H1 (cell line): ENCODE results near the gene SLC22A15. TPM values are rescaled to one million over a fixed set of nuclear protein-coding genes. Genes with fewer than 3 reads are reported as not detected.
A peak's percentile ranks its signal among the peaks of the same experiment; 100 is the strongest.

Experiments used
- CTCF ChIA-PET: fragments of 300-600 bp; sonication (Branson Sonifier 250); formaldehyde crosslinking; loops from one replicate; lab custom pipeline; 2021; ENCODE audit not compliant: partially characterized antibody; lab: Charles Lee
- POLR2A ChIA-PET: fragments of 300-600 bp; sonication (Branson Sonifier 250); formaldehyde crosslinking; loops from one replicate; lab custom pipeline; 2021; ENCODE audit warnings: inconsistent platforms; ENCODE audit not compliant: partially characterized antibody; lab: Charles Lee
- DNase-seq, 2 experiments: peaks; one replicate each; pipeline versions ENCODE4 v3.0.0 to v3.0.0-alpha.2; 2010 to 2022; ENCODE audit warnings: low spot score in 2 of 2, low read depth in 1 of 2, mixed read lengths in 1 of 2
- FAIRE-seq: peaks from 2 replicates; lab custom pipeline; 2011; peaks lifted over from hg19 to GRCh38; lab: Jason Lieb, UNC
- H2AFZ ChIP-seq: 2 replicates; pipeline ENCODE4 v1.8.1; 2012; ENCODE audit warnings: low read length, inconsistent platforms
- H2AK5ac ChIP-seq: 2 replicates; pipeline ENCODE4 v1.6.1; 2013; ENCODE audit warnings: low read depth, low read length
- H2BK120ac ChIP-seq: replicated peaks from 2 replicates; pipeline ENCODE3; 2013; ENCODE audit warnings: low read depth, low read length, inconsistent platforms
- H2BK12ac ChIP-seq: 2 replicates; pipeline ENCODE4 v1.6.1; 2013; ENCODE audit warnings: low read depth, low read length
- H2BK15ac ChIP-seq: 2 replicates; pipeline ENCODE4 v1.6.1; 2013; ENCODE audit warnings: low read length
- H2BK20ac ChIP-seq: 2 replicates; pipeline ENCODE4 v1.6.1; 2013; ENCODE audit warnings: low read length
- H2BK5ac ChIP-seq: 2 replicates; pipeline ENCODE4 v1.6.1; 2013; ENCODE audit warnings: low read depth, low read length
- H3K14ac ChIP-seq: 2 replicates; pipeline ENCODE4 v1.6.1; 2013; ENCODE audit warnings: inconsistent platforms; ENCODE audit not compliant: insufficient read length
- H3K18ac ChIP-seq: 2 replicates; pipeline ENCODE4 v1.6.1; 2013; ENCODE audit warnings: low read length; ENCODE audit errors: extremely low read depth
- H3K23ac ChIP-seq: 2 replicates; pipeline ENCODE4 v1.6.1; 2013; ENCODE audit warnings: inconsistent platforms; ENCODE audit not compliant: insufficient read length
- H3K23me2 ChIP-seq: 2 replicates; pipeline ENCODE4 v1.6.1; 2013; ENCODE audit warnings: low read depth, low read length
- H3K27ac ChIP-seq: 2 replicates; pipeline ENCODE4 v1.6.1; 2011; ENCODE audit warnings: low read depth, low read length, inconsistent platforms
- H3K27me3 ChIP-seq, 4 experiments: replicated peaks in 1 of 4; 1 replicate in 1 of 4; 2 replicates in 3 of 4; pipeline versions ENCODE4 v1.6.1 to v1.8.1; 2011 to 2013; ENCODE audit warnings: low read length in 3 of 4, mild to moderate bottlenecking in 3 of 4, inconsistent platforms in 2 of 4, mixed read lengths in 2 of 4, moderate library complexity in 1 of 4; ENCODE audit not compliant: control insufficient read depth in 3 of 4, insufficient read depth in 3 of 4; ENCODE audit errors: extremely low read depth in 1 of 4
- H3K36me3 ChIP-seq, 4 experiments: 2 replicates each; pipeline versions ENCODE4 v1.6.1 to v1.8.1; 2011 to 2013; ENCODE audit warnings: mild to moderate bottlenecking in 4 of 4, low read length in 3 of 4, moderate library complexity in 2 of 4, control low read depth in 1 of 4, inconsistent platforms in 1 of 4; ENCODE audit not compliant: insufficient read depth in 4 of 4, control insufficient read depth in 2 of 4
- H3K4ac ChIP-seq: replicated peaks from 2 replicates; pipeline ENCODE3; 2013; ENCODE audit warnings: low read length, low read depth, mixed read lengths, inconsistent platforms; ENCODE audit not compliant: insufficient read length
- H3K4me1 ChIP-seq, 4 experiments: replicated peaks in 1 of 4; 1 replicate in 1 of 4; 2 replicates in 3 of 4; pipeline versions ENCODE4 v1.6.1 to v1.8.1; 2011 to 2013; ENCODE audit warnings: low read length in 3 of 4, inconsistent platforms in 2 of 4, mixed read lengths in 1 of 4; ENCODE audit not compliant: insufficient read depth in 4 of 4, control insufficient read depth in 3 of 4
- H3K4me2 ChIP-seq, 2 experiments: 2 replicates each; pipeline versions ENCODE4 v1.6.1 to v1.8.1; 2011 to 2013; ENCODE audit warnings: low read depth in 2 of 2, low read length in 2 of 2, control low read depth in 1 of 2, inconsistent platforms in 1 of 2, mild to moderate bottlenecking in 1 of 2; ENCODE audit not compliant: insufficient read depth in 1 of 2
- H3K4me3 ChIP-seq, 4 experiments: fragments of 200-600, 300-600 bp in 1 of 4; sonication (generic), shearing (Covaris generic), sonication (Bioruptor Twin) in 1 of 4; 2 replicates each; pipeline versions ENCODE4 v1.5.1 to v1.8.1; 2011 to 2016; ENCODE audit warnings: low read length in 4 of 4, low read depth in 3 of 4, control low read depth in 2 of 4, inconsistent platforms in 2 of 4, mild to moderate bottlenecking in 2 of 4, mixed read lengths in 1 of 4, moderate library complexity in 1 of 4; ENCODE audit not compliant: insufficient read depth in 2 of 4; ENCODE audit errors: extremely low read depth in 1 of 4
- H3K56ac ChIP-seq: replicated peaks from 2 replicates; pipeline ENCODE3; 2013; ENCODE audit warnings: low read depth, mild to moderate bottlenecking, mixed read lengths, low read length, inconsistent platforms; ENCODE audit not compliant: insufficient read length
- H3K79me1 ChIP-seq: 2 replicates; pipeline ENCODE4 v1.6.1; 2013; ENCODE audit warnings: low read depth, low read length, control low read depth
- H3K79me2 ChIP-seq, 2 experiments: 2 replicates each; pipeline versions ENCODE4 v1.6.1 to v1.8.1; 2012 to 2013; ENCODE audit warnings: low read length in 2 of 2, mild to moderate bottlenecking in 2 of 2, inconsistent platforms in 1 of 2; ENCODE audit not compliant: insufficient read depth in 2 of 2, control insufficient read depth in 1 of 2
- H3K9ac ChIP-seq, 4 experiments: replicated peaks in 1 of 4; 1 replicate in 1 of 4; 2 replicates in 3 of 4; pipeline versions ENCODE4 v1.6.1 to v1.8.1; 2011 to 2013; ENCODE audit warnings: low read depth in 3 of 4, low read length in 3 of 4, control low read depth in 2 of 4, mild to moderate bottlenecking in 2 of 4, moderate library complexity in 2 of 4, inconsistent platforms in 1 of 4; ENCODE audit errors: extremely low read depth in 1 of 4
- H3K9me3 ChIP-seq, 2 experiments: 2 replicates each; pipeline versions ENCODE4 v1.6.1 to v1.8.1; 2012 to 2013; ENCODE audit warnings: mild to moderate bottlenecking in 2 of 2, moderate library complexity in 2 of 2, control low read depth in 1 of 2, inconsistent platforms in 1 of 2, low read depth in 1 of 2, low read length in 1 of 2, mixed read lengths in 1 of 2; ENCODE audit not compliant: insufficient read depth in 2 of 2
- H4K20me1 ChIP-seq, 2 experiments: replicated peaks in 1 of 2; 2 replicates each; pipeline versions ENCODE3 to v1.8.1; 2011 to 2013; ENCODE audit warnings: inconsistent platforms in 2 of 2, low read length in 2 of 2, mild to moderate bottlenecking in 1 of 2; ENCODE audit not compliant: insufficient read depth in 2 of 2, control insufficient read depth in 1 of 2
- H4K5ac ChIP-seq: 2 replicates; pipeline ENCODE4 v1.6.1; 2013; ENCODE audit warnings: low read length, low read depth, mixed read lengths, inconsistent platforms; ENCODE audit not compliant: insufficient read length
- H4K8ac ChIP-seq: 2 replicates; pipeline ENCODE4 v1.8.0; 2013; ENCODE audit warnings: mild to moderate bottlenecking, moderate library complexity, low read length, inconsistent platforms; ENCODE audit not compliant: insufficient read depth; ENCODE audit errors: extremely low read depth
- H4K91ac ChIP-seq: replicated peaks from 2 replicates; pipeline ENCODE3; 2013; ENCODE audit warnings: low read length, mixed read lengths, inconsistent platforms; ENCODE audit not compliant: insufficient read length
- CEBPB ChIP-seq: IDR thresholded peaks from 2 replicates; pipeline ENCODE4 v1.6.1; 2012; ENCODE audit warnings: low read depth, low read length
- JUND ChIP-seq: IDR thresholded peaks from 2 replicates; pipeline ENCODE4 v1.6.1; 2011; ENCODE audit warnings: mild to moderate bottlenecking, improper control_type of control experiment, low read length
- WGBS, 2 experiments: shearing (Covaris generic) in 1 of 2; methylation state at CpG; one replicate each; pipeline versions ENCODE4 v1.1.6 to v1.1.7; 2013 to 2015; ENCODE audit warnings: low lambda C conversion rate in 2 of 2, mixed read lengths in 2 of 2, inconsistent platforms in 1 of 2, low coverage in 1 of 2, missing lambda C conversion rate in 1 of 2; ENCODE audit not compliant: insufficient replicate concordance in 2 of 2, insufficient coverage in 1 of 2, insufficient read length in 1 of 2; ENCODE audit errors: extremely low coverage in 1 of 2, missing lambda C conversion rate in 1 of 2; 5-methylcytosine and 5-hydroxymethylcytosine counted together
- polyA plus RNA-seq, 7 experiments: library from polyadenylated mRNA; depleted of rRNA in 3 of 7; stranded (reverse) in 5 of 7; unstranded in 2 of 7; fragments of >200 nt in 5 of 7; fragments of 200-250 nt in 2 of 7; gene quantifications; 1 replicate in 5 of 7; 2 replicates in 1 of 7; 4 replicates in 1 of 7; pipeline versions ENCODE4 v1.2.1 to v1.2.3, GENCODE V29; 2011 to 2013; ENCODE audit warnings: missing spikeins in 2 of 7, mixed read lengths in 2 of 7
- total RNA-seq: library from RNA; stranded (reverse); fragmentation: NEBNext Ultra II Directional; extraction: Animal tissue kit (Norgen Biotek cat#: 25700); gene quantifications from 2 replicates; pipeline ENCODE4 v1.2.1, GENCODE V29; 2021

The SLC22A15 gene
- total and polyA plus RNA-seq, 2 of the 8 experiments (the other 6 are each of a cell fraction or from before 2014, with no cell fraction given), result 3.2 to 3.3 TPM

GRCh38 chr1:116113615-116114014 is 137.3 kb downstream of the SLC22A15 start:
- Histone ChIP-seq H4K8ac (peak overlapping the region; percentile 38; the same call in 1 of the 2 replicates), H2BK12ac (no peak overlapping the region), H3K79me2 (no peaks in the 10 kb centered on the region), H3K23ac (no peak overlapping the region), H2BK15ac (no peak overlapping the region), H2AK5ac (no peak overlapping the region), H2AFZ (no peak overlapping the region), H3K9me3 (no peaks in the 10 kb centered on the region), H3K56ac (no peak overlapping the region), H3K27ac (no peak overlapping the region), H3K27me3 (peaks cover 0 to 1% (median 0%) of the 10 kb centered on the region in 4 experiments; a peak in 1 of 7 replicates), H3K36me3 (no peaks in the 10 kb centered on the region), H4K91ac (no peak overlapping the region), H3K4ac (no peak overlapping the region), H4K20me1 (no peaks in the 10 kb centered on the region), H3K23me2 (no peaks in the 10 kb centered on the region), H3K4me3 (no peak overlapping the region), H2BK120ac (no peak overlapping the region), H3K79me1 (no peaks in the 10 kb centered on the region), H3K4me1 (no peaks in the 10 kb centered on the region), H3K18ac (no peak overlapping the region), H3K4me2 (no peak overlapping the region), H3K14ac (no peak overlapping the region), H3K9ac (no peak overlapping the region), H4K5ac (no peak overlapping the region), H2BK20ac (no peak overlapping the region), H2BK5ac (no peak overlapping the region)
- FAIRE-seq (no peak), DNase-seq (no peak)
- TF ChIP-seq JUND (no peak), CEBPB (peak; percentile 60; the same call in 1 of the 2 replicates)
- ChIA-PET POLR2A (no interaction called here), CTCF (no interaction called here)
- 86% methylated on average over 7 of the region's 7 CpGs; no CpG with 5 or more reads in 1 of the 2 experiments for WGBS, 2 experiments
